GM10266 (cell line): ENCODE results near the gene RSAD1.

Experiments used
- DNase-seq: peaks from one replicate; pipeline ENCODE4 v3.0.0; 2012; ENCODE audit errors: extremely low spot score
- CTCF ChIP-seq: IDR thresholded peaks from 2 replicates; pipeline ENCODE4 v1.5.1; 2012; ENCODE audit warnings: mild to moderate bottlenecking, low read depth; ENCODE audit not compliant: control insufficient read depth, insufficient read depth; ENCODE audit errors: missing control alignments

RSAD1 gene

GRCh38 chr17:50499721-50500120, 21.1 kb downstream of the RSAD1 start:
- TF ChIP-seq CTCF, result no peak
- DNase-seq, result no peak

GRCh38 chr17:50501054-50501453, 22.4 kb downstream of the RSAD1 start:
- TF ChIP-seq CTCF, result peak; percentile 46
- DNase-seq, result no peak

GRCh38 chr17:50502301-50502990, 23.8 kb downstream of the RSAD1 start:
- no peak for TF ChIP-seq CTCF
- DNase-seq, result no peak

- no peak for DNase-seq
- no peak for TF ChIP-seq CTCF
Measured at GRCh38 chr17:50505591-50506130, 27.0 kb downstream of the RSAD1 start.

- TF ChIP-seq CTCF, result no peak
- no peak for DNase-seq
Measured at GRCh38 chr17:50506298-50506697, 27.6 kb downstream of the RSAD1 start.

- DNase-seq, result peak; percentile 88
- peak; percentile 47 for TF ChIP-seq CTCF
Measured at GRCh38 chr17:50507871-50508572, 29.4 kb downstream of the RSAD1 start, which contains the start of gene MYCBPAP. TSS of gene MYCBPAP (plus strand) at chr17:50508439. CDS start at chr17:50508675, 236 bp downstream.
